Astrocyte (in vitro differentiated cells and primary cell): ENCODE data around the gene AGPAT4.

Source experiments
- CTCF ChIP-seq: IDR thresholded peaks from 2 replicates; pipeline ENCODE4 v1.5.1; 2011; ENCODE audit warnings: low read depth, mild to moderate bottlenecking, inconsistent platforms, low read length, moderate library complexity; ENCODE audit not compliant: insufficient read depth
- EZH2 ChIP-seq: IDR thresholded peaks from 2 replicates; pipeline ENCODE4 v1.6.1; 2012; ENCODE audit warnings: mild to moderate bottlenecking, low read length, inconsistent platforms; ENCODE audit not compliant: insufficient read depth

- TF ChIP-seq EZH2 (no peak), CTCF (no peak)
These were observed 177.9 kb downstream of the AGPAT4 start for GRCh38 chr6:161095916-161096315.
